ENCODE results near the gene TDRD5.

TDRD5 gene, protein sequence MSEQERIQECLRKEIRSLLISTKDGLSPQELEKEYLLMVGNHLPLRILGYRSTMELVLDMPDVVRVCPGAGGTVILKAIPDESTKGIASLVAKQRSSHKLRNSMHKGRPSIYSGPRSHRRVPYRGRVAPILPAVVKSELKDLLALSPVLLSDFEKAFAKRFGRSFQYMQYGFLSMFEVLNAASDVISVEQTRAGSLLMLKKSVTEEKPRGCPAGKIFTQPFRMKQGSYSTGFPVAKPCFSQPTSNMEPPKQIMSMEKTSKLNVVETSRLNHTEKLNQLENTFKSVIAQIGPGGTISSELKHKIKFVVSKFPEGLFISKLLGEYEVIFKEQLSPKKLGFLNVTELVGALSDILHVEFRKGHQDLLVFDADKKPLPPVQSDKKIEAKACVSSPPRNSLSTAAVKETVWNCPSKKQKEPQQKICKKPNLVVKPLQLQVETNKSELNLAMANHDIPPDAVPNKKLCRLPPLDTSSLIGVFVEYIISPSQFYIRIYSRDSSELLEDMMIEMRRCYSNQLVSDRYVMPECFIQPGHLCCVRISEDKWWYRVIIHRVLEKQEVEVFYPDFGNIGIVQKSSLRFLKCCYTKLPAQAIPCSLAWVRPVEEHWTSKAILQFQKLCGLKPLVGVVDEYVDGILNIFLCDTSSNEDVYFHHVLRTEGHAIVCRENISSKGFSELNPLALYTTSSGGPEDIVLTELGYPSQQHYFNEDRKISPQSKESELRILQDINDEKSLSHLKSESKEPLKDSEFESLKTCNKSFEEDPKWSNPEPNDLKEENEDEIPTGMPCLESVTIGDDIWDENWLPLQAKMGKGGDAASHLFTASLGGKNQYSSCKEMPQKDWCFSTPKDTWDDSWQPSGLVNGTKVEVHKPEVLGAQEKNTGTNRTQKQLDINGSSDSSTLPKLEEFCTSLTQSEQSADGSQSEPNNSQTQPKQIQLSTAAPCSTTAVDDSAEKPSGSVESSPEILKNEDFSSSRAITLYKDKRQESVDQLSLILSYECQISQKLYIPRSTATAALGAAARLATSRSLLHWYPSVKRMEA

DNA sequence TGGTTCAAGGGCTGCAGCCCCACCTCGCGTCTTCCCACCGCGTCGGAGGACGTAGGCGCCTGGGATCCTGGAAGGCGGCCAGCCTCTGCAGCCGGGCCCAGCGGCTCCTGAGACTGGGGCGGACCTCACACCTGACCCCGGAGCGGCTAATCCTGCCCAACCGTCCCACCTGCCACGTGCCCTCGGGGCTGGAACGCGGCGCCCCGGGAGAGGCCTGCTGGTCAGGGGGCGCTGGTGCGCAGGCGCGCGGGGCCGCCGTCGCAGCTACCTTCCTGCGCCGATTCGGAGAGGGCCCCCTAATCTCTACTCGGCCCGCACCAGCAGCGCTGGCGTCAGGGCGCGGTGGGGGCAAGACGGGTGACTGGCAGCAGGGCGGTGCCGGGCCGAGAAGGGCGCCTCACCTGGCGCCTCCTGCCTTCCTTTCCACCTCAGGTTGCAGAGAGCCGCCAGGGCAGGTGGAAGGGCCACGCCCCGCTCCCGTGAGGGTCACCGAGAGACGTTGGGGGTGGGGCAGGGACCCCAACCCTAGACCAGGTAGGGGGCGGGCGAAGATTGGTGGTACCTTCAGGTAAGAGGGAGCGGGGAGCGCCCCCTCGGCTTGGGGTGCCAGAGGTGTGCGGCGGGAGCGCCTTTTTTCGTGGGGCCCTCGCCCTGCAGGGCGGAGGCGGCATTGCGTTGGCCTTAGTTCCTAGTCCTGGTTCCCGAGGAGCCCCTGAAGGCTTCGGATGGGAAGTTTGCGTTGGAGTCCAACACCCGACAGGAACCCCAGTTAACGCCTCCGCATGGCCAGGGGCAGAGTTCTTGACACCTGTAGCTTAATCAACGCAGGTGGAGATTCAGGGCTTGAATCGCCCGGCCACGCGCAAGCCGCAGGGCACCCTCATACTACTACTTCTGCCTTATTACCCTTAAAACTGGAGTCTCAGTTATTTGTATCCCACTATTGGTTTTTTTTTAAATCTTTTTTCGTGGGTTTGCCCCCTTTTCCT is at the start of gene TDRD5:
Gene TDRD5, plus strand, starts transcription at position 241 of the 989 bp plus-strand sequence. CDS start 784 bp downstream, outside the sequence.
- no peak for DNase-seq

DNA sequence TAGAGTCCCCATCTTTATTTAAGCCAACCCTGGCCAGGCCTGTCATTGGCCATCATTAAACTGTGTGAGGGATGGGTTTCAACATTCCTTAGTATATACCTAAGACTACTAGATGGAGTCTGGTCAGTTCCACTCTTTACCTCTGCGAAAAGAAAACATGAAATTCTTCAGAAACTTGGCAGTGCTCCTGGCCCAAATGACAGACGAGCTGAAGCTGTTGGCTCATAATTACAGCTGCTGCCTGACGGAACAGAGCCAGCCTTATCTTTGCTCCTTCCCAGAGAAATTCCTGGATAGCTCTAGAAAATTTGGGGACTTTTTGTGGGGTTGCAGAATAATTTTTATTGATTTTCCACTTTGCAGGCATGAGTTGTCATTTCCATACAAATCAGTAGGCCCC is 46.3 kb upstream of the TDRD5 start:
- no peak for DNase-seq

DNA sequence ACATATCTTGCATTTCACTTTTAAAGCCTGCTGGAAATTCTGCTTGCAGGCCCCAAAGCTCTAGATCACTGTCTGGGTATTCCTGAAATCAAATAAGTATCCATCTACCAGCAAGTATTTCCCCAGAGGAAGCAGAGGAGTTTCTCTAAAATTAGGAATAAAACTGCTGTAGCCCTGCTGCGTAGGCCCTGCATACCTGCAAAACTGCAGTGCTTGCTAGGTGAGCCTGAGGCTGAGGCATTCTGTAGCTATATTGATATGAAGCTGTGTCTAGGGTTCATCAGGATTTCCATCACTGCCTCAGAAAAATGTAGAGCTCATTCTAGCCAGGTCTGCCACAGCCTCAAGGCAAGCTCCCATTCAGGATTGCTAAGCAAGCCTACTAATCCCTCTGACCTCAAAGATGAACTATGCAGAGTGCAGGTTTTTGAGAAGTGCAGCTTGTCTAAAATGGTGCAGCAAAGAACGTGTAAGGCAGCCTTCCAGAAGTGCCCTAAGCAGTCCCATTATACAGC is 44.6 kb upstream of the TDRD5 start:
- no peak for DNase-seq

DNA sequence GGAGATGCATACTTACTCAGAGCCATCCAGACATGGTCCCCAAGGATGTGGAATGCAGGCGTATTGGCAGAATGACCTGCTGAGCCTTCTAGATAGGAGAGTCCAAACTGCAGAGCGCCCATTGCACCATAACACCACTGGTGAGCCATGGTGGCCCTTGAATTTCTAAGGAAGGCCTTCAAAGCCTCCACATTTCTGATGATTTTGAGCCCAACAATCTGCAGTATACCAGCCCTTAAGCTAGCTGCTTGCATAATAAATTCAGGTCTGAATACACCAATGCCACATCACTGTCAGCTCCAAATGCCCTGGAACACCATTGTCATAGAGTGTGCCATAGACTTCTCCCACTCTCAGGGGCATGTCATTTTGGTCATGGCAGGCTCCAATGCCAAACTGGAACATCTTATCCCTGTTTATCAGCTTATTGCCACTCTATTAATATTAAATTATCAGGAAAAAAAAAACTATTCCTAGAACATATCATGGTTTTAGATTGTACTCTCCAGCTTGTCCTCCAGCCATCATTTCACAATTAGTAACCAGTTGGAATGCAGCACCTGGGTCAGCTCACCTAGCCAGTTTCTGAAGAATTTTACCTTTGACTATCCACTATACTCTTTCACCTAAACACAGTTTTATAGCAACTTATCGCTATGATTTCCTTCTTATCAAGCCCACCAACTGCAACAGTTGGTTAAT is 42.8 kb upstream of the TDRD5 start:
- no peak for DNase-seq

DNA sequence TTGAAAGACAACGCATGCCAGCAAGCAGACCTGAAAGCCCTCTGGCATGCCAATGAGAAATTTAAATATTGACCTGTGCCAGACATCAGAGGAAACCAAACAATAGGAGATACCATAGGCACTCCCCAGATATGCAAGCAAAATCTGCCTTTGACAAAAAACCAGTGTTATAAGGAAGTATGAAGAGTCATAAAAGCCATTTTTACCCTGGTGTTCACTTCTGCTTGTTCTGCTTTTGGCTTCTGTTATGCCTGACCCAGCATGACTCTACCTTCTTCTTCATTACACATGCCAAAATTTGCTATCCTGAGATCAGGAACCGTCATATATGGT is 42.3 kb upstream of the TDRD5 start:
- no peak for DNase-seq

DNA sequence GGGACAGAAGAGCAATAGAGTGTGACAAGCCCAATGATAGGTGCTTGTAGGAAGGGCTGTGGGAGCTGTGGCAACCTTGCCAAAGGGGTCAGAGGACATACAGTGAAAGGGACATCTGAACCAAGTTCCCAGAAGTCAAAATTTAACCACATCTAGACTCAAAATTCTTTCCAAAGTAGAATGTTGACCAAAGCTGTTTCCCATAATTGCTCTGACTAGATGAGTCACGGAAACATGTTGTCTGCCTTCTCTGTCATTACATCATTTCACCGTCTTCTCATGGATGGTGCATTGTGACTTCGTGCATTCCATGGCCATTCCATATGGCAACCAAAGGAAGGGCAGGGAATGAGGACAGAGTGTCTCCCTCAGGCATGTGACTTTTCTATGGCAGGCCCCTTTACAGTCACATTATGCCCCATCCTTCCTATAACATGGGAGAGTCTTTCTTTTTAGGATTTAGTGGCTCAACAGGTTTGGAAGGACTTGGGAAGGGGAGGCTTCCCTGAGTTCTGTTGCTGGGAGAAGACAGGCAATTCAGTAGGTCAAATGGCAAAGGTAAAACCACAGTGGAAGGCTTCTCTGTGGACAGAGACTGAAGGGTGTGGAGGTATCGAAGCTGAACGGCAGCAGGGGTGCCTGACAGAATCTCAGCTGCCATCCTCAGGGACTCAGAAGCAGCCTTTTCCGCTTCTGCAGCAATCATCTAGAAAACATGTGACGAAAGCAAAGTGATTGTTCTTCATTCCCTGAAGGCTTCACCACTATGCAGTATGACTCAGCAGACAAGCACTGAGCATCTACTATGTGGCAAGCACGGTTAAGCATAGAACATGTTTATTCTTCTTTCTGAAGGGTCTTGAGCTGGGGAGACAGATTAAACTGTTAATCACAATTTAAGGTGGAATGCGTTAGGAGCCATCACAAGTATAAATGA is 40.6 kb upstream of the TDRD5 start:
- no peak for DNase-seq

DNA sequence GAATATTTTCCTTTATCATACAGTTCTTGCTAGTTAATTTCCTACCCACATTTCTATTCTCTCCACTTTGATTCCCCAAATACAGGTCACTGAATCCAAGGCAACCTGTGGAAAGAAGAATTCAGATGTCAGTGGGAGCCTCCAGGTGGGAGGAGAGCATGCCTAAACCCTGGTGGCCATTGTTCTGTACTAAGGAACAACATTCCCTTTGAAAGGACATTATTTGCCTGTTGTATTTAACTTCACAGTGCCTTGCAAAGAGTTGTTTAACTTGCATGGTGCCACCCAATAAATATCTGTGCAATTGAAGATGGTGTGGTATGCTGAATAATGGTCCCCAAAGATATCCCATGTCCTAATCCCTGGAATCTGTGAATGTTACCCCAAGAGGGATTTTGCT is 37.2 kb upstream of the TDRD5 start:
- DNase-seq, result no peak

DNA sequence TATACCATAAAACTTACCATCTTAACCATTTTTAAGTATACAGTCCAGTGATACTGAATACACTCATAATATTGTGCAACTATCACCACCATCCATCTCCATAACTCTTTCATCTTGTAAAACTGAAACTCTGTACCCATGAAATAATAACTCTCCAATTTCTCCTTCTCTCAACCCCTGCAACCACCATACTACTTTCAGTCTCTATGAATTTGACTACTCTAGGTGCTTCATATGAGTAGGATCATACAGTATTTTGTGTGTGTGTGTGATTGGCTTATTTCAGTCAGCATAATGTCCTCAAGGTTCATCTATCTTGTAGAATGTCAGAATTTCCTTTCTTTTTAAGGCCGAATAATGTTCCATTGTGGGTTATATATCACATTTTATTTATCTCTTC is 33.6 kb upstream of the TDRD5 start:
- no peak for DNase-seq

DNA sequence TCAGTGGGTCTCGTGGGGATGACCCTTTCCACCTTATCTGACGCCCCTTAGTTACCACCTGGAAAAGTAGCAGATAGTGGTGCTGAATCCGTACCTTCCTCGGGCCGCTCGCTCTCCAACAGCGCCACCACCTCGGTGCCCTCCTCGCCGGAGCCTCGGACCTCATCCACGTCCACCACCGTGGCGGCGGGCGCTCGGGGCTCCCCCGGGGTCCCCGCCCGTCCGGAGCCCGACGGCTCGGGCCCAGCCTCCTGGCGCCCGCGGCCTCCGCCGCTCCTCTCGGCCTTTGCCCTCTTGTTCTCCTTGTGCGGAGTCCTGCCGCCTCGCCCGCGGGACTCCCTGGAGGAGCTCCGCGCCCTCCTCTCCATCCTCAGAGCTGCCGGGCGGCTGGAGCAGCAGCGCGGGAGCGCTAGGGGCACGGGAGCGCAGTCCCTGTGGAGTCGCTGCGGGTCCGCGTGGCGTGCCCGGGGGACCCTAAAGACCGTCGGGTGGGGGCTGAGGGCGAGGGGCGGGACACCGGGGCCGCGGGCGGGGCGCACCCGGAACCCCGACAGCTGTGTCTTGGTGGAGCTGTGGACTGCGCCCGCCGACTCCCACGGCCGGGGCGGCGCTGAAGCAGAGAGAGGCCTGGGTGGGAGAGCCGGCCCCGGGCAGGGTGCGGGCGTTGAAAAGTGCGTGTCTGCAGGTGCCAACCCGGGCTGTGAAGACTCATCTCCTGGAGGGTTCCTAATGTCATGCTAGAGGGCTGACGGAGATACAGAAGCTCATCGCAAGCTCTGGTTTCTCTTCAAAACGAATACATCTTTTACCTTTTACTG is 15.9 kb upstream of the TDRD5 start, which contains the start of gene NPHS2:
Gene NPHS2, minus strand, starts transcription at position 452 of the 818 bp plus-strand sequence. Its CDS starts 84 bp downstream, at position 368.
- no peak for DNase-seq

DNA sequence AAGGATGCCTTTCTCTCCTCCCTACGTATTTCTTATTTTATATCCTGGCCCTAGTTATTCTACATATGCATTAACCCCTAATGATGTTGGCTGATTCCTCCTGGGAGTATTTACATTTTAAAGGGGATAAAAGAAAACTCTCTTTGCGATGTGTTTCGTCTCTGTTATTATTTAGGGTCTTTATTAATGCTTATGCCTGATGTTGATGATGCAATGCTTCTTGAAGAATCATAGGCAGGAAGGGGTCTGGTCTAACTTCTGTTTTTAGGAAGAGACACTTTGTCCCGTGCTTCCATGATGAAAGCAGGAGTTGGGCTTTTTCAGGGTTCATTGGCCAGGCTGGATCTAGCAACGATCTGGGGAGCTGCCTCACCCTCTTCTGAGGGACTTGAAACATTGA is 15.1 kb upstream of the TDRD5 start:
- no peak for DNase-seq

DNA sequence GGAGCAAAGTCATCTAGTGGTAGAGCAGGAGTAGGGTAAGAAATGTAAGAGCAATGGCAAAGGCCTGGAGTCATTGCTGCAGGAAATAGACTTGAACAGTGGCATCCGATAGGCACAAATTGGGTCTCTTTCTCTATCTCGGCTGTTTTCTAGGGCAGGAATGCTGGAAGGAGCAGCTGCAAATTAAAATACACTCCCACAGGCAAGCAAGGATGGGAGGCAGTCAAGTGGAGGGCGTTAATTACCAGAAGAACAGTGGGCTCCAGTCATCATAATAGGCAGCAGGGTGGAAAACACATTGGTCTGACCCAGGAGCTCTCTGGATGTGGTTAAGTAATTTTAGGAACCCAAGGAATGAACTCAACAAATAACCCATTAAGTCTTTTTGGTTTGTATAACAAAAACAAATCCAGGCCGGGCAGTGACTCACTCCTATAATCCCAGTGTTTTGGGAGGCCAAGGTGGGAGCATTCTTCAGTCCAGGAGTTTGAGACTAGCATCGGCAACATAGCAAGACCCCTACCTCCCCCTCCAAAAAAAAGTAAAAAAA is 7.8 kb upstream of the TDRD5 start:
- DNase-seq, result no peak

DNA sequence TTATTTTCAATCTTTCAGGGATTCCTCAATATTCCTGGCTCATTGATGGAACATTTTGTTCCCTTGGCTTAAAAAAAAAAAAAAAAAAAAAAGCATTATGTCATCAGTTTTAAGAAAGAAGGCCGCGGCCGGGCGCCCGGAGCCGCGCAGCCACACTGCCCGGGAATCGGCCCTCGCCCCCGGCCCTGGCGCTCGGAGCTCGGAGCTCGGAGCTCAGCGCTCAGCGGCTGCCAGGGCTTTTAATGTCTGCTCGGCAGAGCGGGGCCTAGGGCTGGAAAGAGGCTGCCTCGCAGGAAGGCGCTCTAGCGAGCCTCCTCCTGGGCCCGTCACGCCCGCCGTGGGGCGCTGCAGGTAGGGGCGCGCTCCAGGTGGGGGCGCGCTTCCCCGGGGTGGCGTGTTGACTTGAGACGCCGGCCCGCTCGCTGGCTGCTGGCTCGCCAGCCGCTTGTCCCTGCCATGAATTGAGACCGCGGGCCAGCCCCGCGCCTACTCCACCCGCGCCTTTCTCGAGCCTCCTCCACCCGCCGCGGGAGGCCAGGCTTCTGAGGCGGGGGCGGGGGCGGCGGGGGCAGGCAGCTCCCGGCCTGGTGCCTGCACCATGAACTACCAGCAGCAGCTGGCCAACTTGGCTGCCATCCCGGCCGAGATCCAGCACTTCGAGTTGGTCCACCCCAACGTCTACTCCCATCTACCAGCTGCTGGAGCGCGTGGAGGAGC is 5.4 kb upstream of the TDRD5 start:
- no peak for DNase-seq

DNA sequence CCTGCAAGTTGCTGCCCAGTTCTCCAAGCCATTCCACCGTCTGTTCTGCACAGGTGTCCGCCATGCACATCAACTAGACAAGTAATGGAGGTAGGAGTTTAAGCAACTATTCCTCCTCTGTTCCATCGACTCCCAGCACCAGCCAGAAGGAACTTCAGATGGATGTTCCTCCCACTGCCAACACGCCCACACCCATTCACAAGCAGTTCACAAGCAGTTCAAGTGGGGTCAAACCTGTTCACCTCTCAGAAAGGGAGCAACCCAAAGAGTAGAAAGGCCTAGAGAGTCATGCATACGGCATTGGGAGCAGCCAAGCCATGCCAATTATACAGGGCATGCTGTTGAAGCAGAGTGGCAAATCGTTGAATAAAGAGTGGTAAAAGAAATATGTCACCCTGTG is 4.3 kb upstream of the TDRD5 start:
- no peak for DNase-seq

DNA sequence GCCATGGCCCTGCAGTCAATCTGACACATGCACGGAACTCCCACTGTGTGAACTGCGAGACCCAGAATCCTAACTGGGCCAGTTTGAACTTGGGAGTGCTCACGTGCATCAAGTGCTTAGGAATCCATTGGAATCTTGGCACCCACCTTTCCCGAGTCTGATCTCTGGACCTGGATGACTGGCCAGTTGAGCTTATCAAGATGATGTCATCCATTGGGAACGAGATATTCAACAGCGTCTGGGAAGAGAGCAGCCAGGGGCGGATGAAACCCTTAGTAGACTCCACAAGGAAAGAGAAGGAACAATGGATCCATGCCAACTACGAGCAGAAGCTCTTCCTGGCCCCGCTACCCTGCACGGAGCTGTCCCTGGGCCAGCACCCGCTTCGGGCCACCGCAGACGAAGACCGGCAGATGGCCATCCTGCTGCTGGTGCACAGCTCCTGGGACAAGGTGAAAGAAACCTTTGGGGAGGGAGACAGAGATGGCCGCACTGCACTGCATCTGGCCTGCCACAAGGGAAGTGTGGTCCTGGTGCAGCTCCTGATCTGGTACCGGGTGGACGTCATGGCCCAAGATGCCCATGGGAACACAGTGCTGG is 3.1 kb upstream of the TDRD5 start:
- DNase-seq, result no peak

DNA sequence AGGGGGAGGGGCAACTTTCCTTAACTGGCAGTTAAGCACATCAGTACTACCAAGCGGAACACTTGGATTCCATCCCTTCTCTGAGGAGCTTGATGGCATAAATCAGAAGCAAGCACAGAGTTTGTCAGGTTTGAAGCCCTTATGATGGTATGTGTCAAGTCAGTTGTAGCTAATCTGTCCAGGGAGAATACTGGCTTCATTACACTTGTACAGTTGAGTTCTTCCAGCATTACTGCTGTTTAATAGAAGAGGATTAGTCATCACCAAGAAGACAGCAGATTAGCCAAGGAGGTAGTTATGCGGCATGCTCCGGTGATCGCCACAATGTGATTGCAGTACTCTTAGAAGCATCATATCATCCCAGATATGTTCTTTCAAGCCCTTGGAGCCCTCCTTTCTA is 2.1 kb upstream of the TDRD5 start:
- no peak for DNase-seq

DNA sequence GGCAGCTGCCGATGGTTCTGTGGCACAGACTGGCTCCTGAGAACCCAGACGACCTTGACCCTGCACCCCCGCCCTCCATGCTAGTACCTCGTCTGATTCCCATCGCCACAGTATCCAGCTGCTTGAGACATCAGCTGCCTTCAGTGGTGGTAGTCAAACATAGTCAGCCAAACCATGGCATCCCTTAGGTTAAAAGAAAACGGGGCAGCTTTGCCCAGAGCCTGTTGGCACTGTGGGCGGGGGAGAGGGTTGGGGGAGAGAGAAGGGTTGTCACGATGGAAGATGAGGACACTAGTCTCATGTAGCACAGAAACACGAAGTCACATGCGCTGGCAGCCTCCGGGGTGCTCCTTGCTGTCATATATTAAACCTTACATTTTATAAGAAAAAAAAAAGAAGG is 961 bp upstream of the TDRD5 start:
- no peak for DNase-seq

DNA sequence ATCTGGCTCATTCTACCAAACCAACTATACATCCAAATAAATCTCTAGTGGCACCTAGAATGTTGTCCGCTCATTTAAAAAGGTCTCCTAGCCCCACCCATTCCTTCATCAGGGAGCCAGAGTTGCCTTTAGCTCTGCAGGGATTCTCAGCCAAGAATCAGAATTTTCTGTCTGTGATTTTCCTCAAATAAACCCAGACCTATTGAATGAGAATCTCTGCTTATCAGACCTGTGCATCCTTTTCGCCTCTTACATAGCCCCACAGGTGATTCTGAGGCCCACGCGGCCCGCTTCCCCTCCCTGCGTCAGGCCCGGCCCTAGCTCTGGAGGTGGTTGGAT is 410 bp upstream of the TDRD5 start:
- DNase-seq, result no peak

DNA sequence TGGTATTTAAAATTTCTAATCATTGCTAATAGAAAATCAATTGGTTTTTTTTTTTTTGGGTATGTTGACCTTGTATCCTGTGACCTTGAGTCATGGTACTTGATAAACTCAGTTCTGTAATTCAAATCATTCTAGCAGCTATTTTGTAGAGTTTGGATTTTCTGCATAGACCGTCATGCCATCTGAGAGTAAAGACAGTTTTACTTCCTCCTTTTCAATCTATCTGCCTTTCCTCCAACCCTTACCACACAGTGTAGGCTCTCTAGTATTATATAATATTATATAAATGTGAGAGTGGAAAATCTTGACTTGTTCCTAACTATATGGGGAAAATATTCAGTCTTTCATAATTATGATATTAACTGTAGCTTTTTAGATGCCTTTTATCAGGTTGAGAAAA is 7.0 kb downstream of the TDRD5 start:
- no peak for DNase-seq
